ENCODE measurements around the gene ZNF20. TPM values are rescaled to one million over a fixed set of nuclear protein-coding genes. Genes with fewer than 3 reads are reported as not detected.
A peak's percentile ranks its signal among the peaks of the same experiment; 100 is the strongest.

Gene ZNF20
- total and polyA plus RNA-seq, 10 of the 15 experiments (the other 5 are each of a cell fraction or from before 2014, with no cell fraction given): 2.0 to 5.1 (median 2.6) TPM

GRCh38 chr19:12156223-12157058 lies 16.3 kb upstream of the ZNF20 start, which contains the start of gene ZNF625 (continued):
- TF ChIP-seq, protein P1, sequence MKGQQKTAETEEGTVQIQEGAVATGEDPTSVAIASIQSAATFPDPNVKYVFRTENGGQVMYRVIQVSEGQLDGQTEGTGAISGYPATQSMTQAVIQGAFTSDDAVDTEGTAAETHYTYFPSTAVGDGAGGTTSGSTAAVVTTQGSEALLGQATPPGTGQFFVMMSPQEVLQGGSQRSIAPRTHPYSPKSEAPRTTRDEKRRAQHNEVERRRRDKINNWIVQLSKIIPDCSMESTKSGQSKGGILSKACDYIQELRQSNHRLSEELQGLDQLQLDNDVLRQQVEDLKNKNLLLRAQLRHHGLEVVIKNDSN (IDR thresholded peaks at IDR 0.05; ENCODE audit: borderline replicate concordance, extremely low read length, insufficient read depth, low read depth, low read length): no peak
- TF ChIP-seq RFX5 (IDR thresholded peaks at IDR 0.05; ENCODE audit: low read depth, low read length) (no peak), EZH2 (IDR thresholded peaks at IDR 0.05; ENCODE audit: borderline replicate concordance, control insufficient read depth, low read depth, low read length) (no peak), POLR2A (IDR thresholded peaks at IDR 0.05; ENCODE audit: low read depth, low read length) (peak; percentile 64), CHD2 (IDR thresholded peaks at IDR 0.05; ENCODE audit: borderline replicate concordance, low read depth, low read length) (peak; percentile 52; the same call in 1 of the 2 replicates), SREBF2 (IDR thresholded peaks at IDR 0.05; ENCODE audit: low read length) (no peak), CHD1 (IDR thresholded peaks at IDR 0.05; ENCODE audit: low read depth, low read length) (no peak), STAT3 (IDR thresholded peaks at IDR 0.05; ENCODE audit: low read depth, low read length) (no peak), NFYA (IDR thresholded peaks at IDR 0.05; ENCODE audit: borderline replicate concordance, low read depth, low read length) (no peak), EED (IDR thresholded peaks at IDR 0.05; ENCODE audit: low read depth) (peak; percentile 32; the same call in 1 of the 2 replicates), MAX (IDR thresholded peaks at IDR 0.05; ENCODE audit: low read depth, low read length) (0 out of 2 replicates have a peak, but pooled peaks have one; percentile 18), CBX5 (IDR thresholded peaks at IDR 0.05; ENCODE audit: low read depth) (peak; percentile 68; the same call in 1 of the 2 replicates), HSF1 (IDR thresholded peaks at IDR 0.05; ENCODE audit: low read depth, low read length) (no peak), HDGF (IDR thresholded peaks at IDR 0.05) (0 out of 2 replicates have a peak, but pooled peaks have one; percentile 52), IKZF2 (IDR thresholded peaks at IDR 0.05) (peak; percentile 78 to 83), ASH2L (IDR thresholded peaks at IDR 0.05; ENCODE audit: borderline replicate concordance, low read depth) (no peak), CEBPB (IDR thresholded peaks at IDR 0.05; ENCODE audit: borderline replicate concordance in 1 of 2, low read depth in 2 of 2, low read length in 2 of 2) (no peak), WRNIP1 (IDR thresholded peaks at IDR 0.05; ENCODE audit: borderline replicate concordance, low read depth, low read length) (no peak), MTA3 (IDR thresholded peaks at IDR 0.05; ENCODE audit: borderline replicate concordance, low read length) (no peak)
- TF ChIP-seq, protein P2, sequence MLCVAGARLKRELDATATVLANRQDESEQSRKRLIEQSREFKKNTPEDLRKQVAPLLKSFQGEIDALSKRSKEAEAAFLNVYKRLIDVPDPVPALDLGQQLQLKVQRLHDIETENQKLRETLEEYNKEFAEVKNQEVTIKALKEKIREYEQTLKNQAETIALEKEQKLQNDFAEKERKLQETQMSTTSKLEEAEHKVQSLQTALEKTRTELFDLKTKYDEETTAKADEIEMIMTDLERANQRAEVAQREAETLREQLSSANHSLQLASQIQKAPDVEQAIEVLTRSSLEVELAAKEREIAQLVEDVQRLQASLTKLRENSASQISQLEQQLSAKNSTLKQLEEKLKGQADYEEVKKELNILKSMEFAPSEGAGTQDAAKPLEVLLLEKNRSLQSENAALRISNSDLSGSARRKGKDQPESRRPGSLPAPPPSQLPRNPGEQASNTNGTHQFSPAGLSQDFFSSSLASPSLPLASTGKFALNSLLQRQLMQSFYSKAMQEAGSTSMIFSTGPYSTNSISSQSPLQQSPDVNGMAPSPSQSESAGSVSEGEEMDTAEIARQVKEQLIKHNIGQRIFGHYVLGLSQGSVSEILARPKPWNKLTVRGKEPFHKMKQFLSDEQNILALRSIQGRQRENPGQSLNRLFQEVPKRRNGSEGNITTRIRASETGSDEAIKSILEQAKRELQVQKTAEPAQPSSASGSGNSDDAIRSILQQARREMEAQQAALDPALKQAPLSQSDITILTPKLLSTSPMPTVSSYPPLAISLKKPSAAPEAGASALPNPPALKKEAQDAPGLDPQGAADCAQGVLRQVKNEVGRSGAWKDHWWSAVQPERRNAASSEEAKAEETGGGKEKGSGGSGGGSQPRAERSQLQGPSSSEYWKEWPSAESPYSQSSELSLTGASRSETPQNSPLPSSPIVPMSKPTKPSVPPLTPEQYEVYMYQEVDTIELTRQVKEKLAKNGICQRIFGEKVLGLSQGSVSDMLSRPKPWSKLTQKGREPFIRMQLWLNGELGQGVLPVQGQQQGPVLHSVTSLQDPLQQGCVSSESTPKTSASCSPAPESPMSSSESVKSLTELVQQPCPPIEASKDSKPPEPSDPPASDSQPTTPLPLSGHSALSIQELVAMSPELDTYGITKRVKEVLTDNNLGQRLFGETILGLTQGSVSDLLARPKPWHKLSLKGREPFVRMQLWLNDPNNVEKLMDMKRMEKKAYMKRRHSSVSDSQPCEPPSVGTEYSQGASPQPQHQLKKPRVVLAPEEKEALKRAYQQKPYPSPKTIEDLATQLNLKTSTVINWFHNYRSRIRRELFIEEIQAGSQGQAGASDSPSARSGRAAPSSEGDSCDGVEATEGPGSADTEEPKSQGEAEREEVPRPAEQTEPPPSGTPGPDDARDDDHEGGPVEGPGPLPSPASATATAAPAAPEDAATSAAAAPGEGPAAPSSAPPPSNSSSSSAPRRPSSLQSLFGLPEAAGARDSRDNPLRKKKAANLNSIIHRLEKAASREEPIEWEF (IDR thresholded peaks at IDR 0.05; ENCODE audit: insufficient replicate concordance, low read depth, low read length): no peak
- TF ChIP-seq, protein P3, sequence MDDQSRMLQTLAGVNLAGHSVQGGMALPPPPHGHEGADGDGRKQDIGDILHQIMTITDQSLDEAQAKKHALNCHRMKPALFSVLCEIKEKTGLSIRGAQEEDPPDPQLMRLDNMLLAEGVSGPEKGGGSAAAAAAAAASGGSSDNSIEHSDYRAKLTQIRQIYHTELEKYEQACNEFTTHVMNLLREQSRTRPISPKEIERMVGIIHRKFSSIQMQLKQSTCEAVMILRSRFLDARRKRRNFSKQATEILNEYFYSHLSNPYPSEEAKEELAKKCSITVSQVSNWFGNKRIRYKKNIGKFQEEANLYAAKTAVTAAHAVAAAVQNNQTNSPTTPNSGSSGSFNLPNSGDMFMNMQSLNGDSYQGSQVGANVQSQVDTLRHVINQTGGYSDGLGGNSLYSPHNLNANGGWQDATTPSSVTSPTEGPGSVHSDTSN (IDR thresholded peaks at IDR 0.05; ENCODE audit: insufficient replicate concordance, low read depth, low read length): peak; percentile 96

Data from GM12878 (cell line).